HG03354 (cell line): Measurements from ENCODE around the gene GRIN3B.

Source experiments
- ATAC-seq: cut with Tn5 transposase; IDR thresholded peaks from one replicate; pipeline ENCODE4 v1.9.1; 2021; ENCODE audit warnings: mild to moderate bottlenecking; ENCODE audit not compliant: unreplicated experiment, poor library complexity, severe bottlenecking

GRIN3B gene

DNA sequence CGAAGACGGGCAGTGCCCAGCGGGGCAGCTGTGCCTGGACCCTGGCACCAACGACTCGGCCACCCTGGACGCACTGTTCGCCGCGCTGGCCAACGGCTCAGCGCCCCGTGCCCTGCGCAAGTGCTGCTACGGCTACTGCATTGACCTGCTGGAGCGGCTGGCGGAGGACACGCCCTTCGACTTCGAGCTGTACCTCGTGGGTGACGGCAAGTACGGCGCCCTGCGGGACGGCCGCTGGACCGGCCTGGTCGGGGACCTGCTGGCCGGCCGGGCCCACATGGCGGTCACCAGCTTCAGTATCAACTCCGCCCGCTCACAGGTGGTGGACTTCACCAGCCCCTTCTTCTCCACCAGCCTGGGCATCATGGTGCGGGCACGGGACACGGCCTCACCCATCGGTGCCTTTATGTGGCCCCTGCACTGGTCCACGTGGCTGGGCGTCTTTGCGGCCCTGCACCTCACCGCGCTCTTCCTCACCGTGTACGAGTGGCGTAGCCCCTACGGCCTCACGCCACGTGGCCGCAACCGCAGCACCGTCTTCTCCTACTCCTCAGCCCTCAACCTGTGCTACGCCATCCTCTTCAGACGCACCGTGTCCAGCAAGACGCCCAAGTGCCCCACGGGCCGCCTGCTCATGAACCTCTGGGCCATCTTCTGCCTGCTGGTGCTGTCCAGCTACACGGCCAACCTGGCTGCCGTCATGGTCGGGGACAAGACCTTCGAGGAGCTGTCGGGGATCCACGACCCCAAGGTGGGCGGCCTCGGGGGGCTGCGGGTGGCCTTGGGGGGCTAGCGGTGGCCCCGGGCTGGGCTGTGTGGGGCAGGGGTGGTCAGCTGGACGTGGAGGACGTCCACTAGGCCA, 4.8 kb downstream of the GRIN3B start:
- no peak for ATAC-seq

DNA sequence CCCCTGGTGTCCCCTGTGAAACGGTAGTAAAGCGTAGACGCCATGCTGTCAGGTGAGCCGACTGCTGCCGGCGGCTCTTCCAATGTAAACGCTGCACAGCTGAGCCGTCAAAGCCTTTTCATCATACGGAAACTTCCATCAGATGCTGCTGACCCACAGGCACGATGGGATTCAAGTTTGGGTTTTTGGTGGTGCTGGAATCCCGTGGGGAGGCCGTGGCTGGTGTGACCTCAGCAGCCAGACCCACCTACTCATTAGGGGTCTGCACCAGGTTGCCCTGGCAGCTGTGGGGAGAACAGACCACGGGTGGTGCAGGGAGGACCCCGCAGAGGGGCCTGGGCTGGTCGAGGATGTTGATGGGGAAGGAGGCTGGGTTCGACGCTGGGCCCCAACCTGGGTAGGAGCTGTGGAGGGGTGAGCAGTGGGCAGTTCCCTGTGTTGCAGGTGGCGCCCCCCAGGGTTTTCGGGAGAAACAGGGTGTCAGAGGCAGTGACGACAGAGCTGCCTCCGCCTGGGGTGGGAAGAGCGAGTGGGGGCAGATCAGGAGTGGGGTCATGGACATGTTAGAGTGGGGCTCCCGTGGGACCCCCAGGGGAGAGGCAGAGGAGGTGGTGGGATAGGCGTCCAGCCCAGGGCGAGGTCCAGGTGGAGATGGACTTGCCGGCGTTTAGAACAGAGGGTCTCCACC, 6.6 kb downstream of the GRIN3B start:
- ATAC-seq, result no peak

DNA sequence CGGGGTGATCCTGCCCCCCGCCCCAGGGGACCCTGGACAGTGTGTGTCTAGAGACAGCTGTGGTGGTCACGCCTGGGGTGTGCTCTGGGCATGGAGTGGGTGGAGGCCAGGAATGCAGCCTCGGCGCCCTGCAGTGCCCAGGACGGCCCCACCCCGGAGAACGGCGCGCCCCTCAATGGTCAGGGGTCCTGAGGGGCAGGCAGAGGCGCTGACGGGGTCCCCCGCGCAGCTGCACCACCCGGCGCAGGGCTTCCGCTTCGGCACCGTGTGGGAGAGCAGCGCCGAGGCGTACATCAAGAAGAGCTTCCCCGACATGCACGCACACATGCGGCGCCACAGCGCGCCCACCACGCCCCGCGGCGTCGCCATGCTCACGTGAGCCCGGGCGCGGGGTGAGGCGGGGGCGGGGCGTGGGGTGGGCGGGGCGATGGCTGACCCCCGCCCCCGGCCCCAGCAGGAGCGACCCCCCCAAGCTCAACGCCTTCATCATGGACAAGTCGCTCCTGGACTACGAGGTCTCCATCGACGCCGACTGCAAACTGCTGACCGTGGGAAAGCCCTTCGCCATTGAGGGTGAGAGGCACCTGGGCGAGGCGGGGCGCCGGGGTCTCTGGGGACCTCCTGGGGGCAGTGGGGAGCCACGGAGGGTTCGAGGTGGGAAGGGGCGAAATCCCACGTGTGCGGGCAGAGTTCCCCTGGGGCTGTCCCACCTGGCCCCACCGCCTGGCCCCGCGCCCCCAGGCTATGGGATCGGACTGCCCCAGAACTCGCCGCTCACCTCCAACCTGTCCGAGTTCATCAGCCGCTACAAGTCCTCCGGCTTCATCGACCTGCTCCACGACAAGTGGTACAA, 7.4 kb downstream of the GRIN3B start:
- no peak for ATAC-seq

DNA sequence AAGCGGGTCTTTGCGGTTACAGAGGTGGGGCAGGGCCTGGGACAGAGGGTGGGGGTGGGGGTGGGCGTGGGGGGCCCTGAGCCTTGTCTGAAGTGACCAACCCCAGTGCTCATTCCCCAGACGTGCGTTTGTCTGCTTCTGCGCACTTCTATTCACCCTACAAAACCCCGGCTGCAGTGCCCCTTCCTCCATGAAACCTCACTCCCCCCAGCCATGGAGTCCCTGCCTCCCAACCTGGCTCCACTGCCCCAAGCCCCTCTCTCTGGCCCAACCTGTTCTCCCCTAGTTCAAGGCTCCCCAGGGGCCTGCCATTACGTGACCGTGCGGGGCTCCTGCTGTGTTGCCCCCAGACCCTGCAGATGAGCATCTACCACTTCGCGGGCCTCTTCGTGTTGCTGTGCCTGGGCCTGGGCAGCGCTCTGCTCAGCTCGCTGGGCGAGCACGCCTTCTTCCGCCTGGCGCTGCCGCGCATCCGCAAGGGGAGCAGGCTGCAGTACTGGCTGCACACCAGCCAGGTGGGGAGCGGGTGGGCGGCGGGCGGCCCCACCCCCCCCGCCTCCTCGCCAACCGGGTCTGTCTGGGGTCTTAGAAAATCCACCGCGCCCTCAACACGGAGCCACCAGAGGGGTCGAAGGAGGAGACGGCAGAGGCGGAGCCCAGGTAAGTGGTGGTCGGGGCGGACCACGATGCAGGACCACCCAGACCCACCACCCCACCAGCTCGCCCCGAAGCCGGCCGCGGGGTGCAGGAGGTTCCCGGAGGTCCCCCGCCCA, 8.2 kb downstream of the GRIN3B start:
- no peak for ATAC-seq

DNA sequence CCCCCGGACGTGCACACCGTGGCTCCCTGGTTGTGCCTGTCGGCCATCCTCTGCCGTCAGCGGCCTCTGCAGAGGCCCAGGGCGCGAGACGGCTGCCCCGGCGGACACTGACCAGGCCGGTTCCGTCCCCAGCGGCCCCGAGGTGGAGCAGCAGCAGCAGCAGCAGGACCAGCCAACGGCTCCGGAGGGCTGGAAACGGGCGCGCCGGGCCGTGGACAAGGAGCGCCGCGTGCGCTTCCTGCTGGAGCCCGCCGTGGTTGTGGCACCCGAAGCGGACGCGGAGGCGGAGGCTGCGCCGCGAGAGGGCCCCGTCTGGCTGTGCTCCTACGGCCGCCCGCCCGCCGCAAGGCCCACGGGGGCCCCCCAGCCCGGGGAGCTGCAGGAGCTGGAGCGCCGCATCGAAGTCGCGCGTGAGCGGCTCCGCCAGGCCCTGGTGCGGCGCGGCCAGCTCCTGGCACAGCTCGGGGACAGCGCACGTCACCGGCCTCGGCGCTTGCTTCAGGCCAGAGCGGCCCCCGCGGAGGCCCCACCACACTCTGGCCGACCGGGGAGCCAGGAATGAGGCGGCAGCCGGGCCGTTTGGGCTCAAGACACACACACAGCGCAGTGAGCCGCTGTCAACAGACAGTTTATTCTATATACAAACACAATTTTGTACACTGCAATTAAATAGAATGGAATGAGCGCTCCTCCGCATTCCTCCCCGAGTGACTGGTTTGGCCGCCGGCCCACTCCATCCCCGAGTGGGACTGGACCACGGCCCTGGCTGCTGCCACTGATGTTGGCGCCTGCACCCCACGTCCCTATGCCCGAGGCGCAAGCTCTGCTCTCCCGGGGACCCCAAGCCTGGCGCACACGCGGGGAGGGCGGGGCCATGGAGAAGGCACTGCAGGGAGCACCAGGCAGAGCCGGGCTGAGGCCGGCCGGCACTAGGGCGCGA, 9.1 kb downstream of the GRIN3B start:
- ATAC-seq, result no peak

DNA sequence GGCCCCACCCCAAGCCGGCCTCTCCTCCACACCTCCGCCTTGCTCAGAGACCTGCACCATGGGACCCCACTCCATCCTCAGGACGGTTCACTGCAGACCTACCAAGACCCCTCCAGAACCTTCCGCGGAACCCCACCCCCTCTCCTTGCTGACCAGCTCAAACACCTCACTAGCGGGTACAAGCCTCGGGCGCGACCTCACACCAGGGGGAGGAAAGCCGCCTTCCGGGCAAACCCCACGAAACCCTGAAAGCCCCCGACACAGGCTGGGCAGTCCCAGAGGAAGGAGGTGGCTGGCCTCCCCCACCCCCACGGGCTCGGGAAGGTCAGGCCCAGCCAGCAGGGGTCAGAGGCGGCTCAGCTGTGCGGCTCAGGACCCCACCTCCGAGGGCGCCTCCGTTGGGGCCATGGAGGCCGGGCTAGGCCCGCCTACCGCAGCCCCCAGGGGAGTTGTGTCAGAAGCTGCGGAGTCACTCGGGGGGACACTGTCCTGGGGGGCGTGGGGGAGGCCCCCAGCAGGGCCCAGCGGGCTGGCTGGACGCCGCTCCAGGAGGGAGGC, 9.8 kb downstream of the GRIN3B start:
- no peak for ATAC-seq

DNA sequence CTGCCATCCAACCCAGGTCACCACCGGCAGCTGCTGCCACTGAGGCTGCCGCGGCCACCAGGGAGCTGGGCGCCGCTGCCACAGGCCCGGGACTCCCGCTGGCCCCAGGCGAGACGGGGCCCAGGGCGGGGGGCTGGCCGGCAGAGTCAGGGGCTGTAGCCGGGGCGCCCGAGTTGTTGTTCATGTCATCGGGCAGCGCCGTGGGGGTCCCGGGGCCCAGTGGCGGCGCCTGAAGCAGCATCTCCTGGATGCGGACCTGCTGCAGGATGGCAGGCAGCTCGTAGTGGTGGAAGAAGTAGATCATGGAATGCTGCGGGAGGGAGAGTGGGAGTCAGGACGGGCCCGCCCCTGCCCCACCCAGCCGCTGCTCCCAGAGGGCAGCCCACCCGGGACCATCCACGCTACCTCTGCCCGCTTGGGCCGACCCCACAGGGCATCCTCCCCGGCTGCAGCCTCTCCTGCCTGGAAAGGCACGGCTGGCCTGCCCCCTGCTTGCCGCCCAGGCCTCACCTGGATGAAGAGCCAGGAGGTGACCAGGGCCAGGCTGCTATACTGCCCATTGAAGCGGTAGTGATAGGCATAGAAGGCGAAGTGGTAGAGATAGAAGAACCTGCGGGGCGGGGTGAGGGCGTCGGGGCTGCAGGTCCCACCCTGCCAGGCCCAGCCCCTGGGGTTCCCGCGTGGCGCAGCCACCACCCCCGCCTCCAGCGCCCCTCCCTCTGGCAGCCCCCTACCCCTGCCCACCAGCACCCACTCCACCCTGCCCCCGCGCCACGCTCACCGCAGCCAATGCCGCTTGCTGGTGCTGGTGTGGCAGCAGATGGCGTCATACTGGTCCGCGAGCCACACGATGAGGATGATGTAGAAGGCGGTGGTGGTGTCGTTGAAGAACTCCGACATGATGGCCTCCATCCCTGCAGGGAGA, 10.6 kb downstream of the GRIN3B start:
- no peak for ATAC-seq

DNA sequence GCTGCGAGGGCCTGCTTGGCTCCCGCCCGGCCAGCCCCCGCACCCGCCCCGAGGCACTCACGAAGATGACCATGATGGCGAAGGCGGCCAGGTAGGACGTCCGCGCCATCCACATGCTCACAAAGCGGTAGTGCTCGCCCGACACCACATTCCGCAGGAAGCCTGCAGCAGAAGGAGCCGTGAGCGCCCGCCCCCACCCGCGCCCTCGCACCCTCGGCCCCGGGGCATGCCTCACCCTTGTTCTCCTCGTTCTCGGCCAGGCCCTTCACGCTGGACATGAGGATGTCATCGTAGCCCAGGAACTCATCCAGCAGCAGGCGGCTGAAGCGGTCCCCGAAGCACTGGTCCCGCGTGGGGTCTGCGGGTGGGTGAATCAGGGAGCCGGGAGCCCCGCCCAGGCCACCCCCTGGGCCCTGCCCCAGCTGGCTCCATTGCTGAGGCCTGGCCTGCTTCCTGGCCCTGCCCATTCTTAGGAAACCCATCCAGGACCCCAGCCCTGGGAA, 11.7 kb downstream of the GRIN3B start:
- ATAC-seq, result no peak

DNA sequence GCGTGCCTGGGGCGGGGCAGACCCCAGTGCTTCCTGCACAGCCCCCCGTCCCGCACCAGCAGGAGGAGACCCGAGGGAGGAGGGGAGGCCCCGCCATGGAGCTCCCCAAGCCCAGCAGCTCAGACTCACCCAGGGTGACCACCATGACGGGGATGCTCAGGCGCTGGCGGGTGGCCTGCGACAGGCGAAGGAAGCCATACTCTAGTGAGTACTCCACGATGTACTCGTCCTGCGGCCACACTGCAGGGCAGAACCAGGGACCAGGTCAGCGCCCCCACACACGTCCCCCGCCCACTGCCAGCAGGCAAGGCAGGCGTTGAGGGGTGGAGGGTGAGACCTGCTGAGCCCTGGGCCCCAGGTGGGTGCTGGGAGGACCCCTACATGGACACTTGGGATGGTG, 12.1 kb downstream of the GRIN3B start:
- no peak for ATAC-seq

DNA sequence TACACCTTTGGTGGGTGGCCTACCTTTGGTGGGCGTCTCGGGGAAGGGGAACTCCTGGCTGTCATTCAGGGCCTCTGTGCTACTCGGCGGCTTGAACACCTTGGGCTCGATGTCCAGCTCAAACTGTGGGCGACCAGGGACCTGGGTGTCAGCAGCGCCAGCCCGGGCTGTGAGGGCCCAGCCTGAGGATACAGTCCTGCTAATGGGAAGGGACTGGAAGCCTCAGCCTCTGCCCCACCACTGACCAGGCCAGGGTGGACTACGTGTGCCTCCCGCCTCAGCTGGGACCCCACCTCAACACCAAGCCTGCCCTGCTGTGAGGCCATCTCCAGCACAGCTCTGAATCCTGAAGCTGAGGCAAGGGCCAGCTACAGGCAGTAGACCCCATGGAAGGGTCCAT, 13.0 kb downstream of the GRIN3B start:
- ATAC-seq, result no peak

DNA sequence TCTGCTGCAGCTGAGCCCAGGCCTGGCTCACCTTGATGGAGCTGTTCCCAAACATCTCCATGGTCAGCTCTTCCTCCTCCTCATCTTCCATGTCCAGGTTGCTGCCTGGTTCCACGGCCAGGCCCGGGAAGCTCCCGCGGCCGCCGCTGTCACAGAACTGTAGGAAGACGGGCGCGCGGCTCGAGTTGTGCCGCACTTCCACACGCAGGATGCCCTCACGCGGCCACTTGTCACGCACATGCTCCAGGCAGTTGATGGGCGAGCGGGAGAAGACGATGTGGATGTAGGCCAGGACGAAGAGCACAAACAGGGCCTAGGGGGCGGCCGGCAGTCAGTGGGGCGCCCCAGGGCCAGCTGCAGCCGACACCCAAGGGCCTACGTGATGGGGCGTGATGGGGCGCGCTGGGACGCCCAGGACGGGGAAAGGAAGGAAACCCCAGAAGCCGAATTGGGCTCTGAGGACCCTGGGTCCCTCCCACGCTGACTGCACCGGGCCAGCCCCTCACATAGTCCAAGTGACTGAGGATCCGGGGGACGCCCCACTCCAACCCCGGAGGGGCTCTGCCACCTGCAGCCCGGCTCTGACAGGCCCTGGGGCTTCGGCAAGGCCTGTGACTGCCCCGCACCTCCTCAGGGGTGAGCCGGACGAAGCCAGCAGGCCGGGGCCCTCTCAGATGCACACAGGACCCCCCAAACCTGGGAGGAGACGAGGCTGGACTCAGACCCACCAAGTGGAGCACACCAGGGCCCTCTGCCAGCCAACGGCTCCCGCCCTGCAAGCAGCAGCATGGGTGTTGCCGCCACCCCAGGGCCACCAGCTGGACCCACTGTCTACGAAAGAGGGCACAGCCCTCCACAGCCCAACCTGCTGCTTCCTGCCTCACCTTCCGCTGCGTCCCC, 14.2 kb downstream of the GRIN3B start:
- ATAC-seq, result no peak

DNA sequence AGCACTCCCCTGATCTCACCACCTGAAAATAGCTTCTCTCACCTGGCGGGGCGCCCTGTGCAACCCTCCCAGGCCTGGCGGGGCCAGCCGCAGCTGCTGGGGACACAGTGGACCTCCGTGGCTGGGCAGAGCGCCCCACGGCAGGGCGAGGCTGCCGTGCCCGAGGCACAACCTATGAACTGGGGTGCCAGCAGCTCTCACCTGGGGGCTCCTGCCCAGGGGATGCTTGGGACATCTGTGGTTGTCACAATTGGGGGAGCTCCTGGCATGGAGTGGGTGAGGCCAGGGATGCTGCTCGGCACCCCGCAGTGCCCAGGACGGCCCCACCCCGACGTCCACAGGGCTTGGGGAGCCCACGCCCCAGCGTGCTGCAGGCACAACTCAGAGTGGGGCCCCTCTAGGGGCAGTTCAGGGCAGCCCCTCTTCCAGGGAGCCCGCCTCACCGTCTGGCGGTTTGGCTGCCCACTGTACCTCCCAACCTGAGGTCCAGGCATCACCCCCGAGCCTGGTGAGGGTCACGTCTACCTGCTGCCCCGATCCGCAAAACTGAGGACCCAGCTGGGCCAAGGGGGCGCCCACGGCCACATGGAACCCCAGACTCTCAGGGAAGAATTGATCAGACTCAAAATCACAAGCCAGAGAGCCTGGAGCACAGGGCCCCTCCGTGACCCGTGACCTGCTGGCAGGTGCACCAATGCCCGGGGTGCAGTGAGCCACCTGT, 15.0 kb downstream of the GRIN3B start:
- no peak for ATAC-seq

DNA sequence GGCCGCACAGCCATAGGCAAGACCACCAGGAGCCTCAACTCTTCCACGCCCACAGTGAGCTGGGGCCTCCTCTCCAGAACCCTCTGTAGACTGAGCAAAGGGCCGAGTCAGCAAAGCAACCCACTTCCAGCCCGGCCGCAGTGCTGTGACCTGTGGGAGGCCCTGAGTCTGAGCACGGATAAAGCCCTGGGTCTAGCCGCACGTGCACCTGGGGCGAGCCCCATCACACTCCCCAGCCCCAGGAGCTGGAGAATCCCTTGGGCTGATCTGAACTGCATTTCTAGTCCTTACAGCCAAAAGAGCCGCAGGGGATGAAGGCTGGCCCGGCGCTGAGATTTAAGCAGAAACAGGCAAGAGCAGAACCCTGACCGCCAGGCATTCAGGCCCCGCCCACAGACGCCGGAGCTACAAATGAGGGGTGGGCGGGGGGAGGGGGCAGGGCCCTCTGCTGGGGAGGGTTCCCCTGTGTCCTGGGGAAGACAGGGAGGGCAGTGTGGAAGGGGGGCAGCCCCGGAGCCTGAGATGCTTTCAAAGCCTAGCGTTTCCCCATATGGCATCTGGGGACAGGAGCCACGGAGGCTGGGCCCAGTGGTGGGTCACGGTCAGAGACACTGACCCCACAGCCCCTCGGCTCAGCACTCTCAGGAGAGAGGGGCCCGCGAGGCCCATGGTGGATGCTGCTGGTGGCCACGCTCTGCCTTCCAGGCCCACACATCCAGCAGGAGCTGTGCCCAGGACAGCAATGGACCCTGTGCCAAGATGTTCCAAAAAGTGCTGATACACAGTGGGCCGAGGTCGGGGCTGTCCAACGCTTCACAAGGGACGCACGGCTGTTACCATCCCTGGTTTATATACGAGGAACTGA, 15.8 kb downstream of the GRIN3B start:
- ATAC-seq, result no peak

DNA sequence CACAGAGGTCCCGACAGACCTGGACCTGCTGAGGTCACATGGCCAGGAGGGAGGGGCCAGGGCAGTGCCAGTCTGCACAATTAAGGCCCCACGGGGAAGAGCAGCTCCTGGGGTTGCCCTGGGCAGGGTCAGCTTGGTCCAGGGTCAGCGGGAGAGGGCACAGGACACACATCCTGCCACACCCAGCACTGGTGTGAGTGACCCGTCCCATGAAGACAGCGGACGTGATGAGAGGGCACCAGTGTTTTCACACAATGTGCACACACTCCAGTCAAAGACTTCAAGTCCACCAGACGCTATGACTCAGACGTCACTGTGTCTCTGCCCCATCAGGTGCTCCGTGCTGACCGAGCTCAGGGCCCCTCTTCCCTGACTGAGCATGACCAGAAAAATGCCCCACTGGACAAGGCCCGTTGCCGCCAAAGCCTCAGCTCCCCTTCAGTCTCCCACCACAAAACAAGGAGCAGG, 16.5 kb downstream of the GRIN3B start:
- no peak for ATAC-seq
